ACC112 (cell line): ENCODE measurements around the gene PPT2.
"Not testable (repeated sequence)": the region's sequence is repeated elsewhere in the genome, so short reads cannot be mapped to it uniquely, and the experiment has no call there.

ENCODE experiments used
- H2AFZ ChIP-seq: fragments of 200-600 bp; sonication (generic); one replicate; pipeline ENCODE4 v1.6.0; 2017; ENCODE audit warnings: antibody characterized with exemption, low read length; ENCODE audit not compliant: unreplicated experiment
- H3K27ac ChIP-seq: fragments of 200-600 bp; sonication (generic); 2 replicates; pipeline ENCODE4 v1.5.1; 2014; ENCODE audit warnings: low read depth, mild to moderate bottlenecking, antibody characterized with exemption, low read length, moderate library complexity
- H3K27me3 ChIP-seq: fragments of 200-600 bp; sonication (generic); 2 replicates; pipeline ENCODE4 v1.6.1; 2014; ENCODE audit warnings: mild to moderate bottlenecking, antibody characterized with exemption, low read length, moderate library complexity, mixed read lengths; ENCODE audit not compliant: insufficient read depth
- H3K36me3 ChIP-seq: fragments of 200-600 bp; sonication (generic); 2 replicates; pipeline ENCODE4 v1.6.1; 2016; ENCODE audit warnings: mild to moderate bottlenecking, antibody characterized with exemption, low read length, moderate library complexity, mixed read lengths; ENCODE audit not compliant: insufficient read depth
- H3K4me1 ChIP-seq: fragments of 200-600 bp; sonication (generic); one replicate; pipeline ENCODE4 v1.6.1; 2016; ENCODE audit warnings: low read length, mixed read lengths; ENCODE audit not compliant: insufficient read depth, unreplicated experiment, control insufficient read depth
- H3K4me3 ChIP-seq: fragments of 200-600 bp; sonication (generic); 2 replicates; pipeline ENCODE4 v1.5.1; 2014; ENCODE audit warnings: mild to moderate bottlenecking, low read depth, low read length
- H3K79me2 ChIP-seq: fragments of 200-600 bp; sonication (generic); one replicate; pipeline ENCODE4 v1.6.0; 2016; ENCODE audit warnings: low read length; ENCODE audit not compliant: control insufficient read depth, unreplicated experiment, insufficient read depth

Gene PPT2

GRCh38 chr6:32184084-32184640, 30.2 kb downstream of the PPT2 start, which contains the start of gene AGER:
Gene AGER (minus strand): TSS chr6:32184253. CDS start chr6:32184222, 31 bp downstream.
- Histone ChIP-seq H3K4me1 (peaks cover 11% of the 10 kb centered on the region), H3K36me3 (peaks cover 4% of the 10 kb centered on the region; the same call in 1 of the 2 replicates)

GRCh38 chr6:32185681-32186131, 31.8 kb downstream of the PPT2 start:
- H2AFZ ChIP-seq: not testable (repeated sequence)
- peak overlapping the region; percentile 68 for H3K27ac ChIP-seq
- H3K79me2 ChIP-seq: peaks cover 19% of the 10 kb centered on the region

More at GRCh38 chr6:32184084-32184640, 30.2 kb downstream of the PPT2 start, which contains the start of gene AGER:
- Histone ChIP-seq H3K27me3 (no peaks in the 10 kb centered on the region), H3K79me2 (peaks cover 18% of the 10 kb centered on the region), H3K27ac (peak within 1 kb of the TSS; percentile 64; the same call in 1 of the 2 replicates), H3K4me3 (no peak within 1 kb of the TSS), H2AFZ (no peak within 1 kb of the TSS)

DNA sequence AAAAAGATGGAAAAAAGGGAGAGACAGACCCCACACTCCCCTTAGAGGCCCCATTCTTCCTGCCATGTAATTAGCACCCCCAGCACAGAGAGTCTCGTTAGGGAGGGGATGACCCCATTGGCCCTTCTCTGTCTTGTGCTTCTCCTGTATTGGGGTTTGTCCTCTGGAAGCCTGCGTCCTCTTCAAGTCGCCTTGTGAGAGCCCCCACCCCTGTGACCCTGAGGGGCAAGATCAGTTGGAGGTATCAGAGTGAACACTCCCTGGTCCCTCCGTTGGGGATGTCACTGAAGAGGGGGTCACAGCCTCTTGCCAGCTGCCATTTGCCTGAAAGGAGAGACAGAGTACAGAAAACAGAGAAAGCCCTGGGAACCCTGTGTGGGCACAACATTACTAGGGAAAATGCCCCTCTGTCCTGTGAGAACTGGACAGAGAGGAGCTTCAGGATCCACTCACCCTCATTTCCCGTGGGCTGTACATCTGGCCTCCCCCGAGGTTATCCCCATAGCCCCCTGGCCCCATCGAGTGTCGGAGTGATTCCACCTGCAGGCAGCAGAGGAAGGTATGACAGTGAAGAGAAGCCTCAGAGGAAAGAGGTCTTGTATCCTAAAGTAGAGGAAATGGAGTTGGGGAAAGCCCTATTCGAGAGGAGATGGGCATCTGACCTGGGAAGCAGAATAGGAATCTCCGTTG, 32.4 kb downstream of the PPT2 start:
- H3K36me3 ChIP-seq, H2AFZ ChIP-seq, H3K27me3 ChIP-seq, H3K4me3 ChIP-seq: not testable (repeated sequence)
- Histone ChIP-seq H3K4me1 (peaks cover 11% of the 10 kb centered on the region), H3K79me2 (peaks cover 19% of the 10 kb centered on the region), H3K27ac (peak overlapping the region; percentile 68)

More at GRCh38 chr6:32185681-32186131, 31.8 kb downstream of the PPT2 start:
- H3K27me3 ChIP-seq, H3K4me3 ChIP-seq, H3K36me3 ChIP-seq: not testable (repeated sequence)
- peaks cover 11% of the 10 kb centered on the region for H3K4me1 ChIP-seq

- peaks cover 4% of the 10 kb centered on the region; the same call in 1 of the 2 replicates for H3K36me3 ChIP-seq
- no peaks in the 10 kb centered on the region for H3K27me3 ChIP-seq
- H3K4me1 ChIP-seq: peaks cover 14% of the 10 kb centered on the region
- no peak overlapping the region for H3K4me3 ChIP-seq
- H3K27ac ChIP-seq: peak overlapping the region; percentile 68; the same call in 1 of the 2 replicates
- H3K79me2 ChIP-seq: peaks cover 19% of the 10 kb centered on the region
- H2AFZ ChIP-seq: no peak overlapping the region
Observed at GRCh38 chr6:32187009-32187709, 33.2 kb downstream of the PPT2 start.

DNA sequence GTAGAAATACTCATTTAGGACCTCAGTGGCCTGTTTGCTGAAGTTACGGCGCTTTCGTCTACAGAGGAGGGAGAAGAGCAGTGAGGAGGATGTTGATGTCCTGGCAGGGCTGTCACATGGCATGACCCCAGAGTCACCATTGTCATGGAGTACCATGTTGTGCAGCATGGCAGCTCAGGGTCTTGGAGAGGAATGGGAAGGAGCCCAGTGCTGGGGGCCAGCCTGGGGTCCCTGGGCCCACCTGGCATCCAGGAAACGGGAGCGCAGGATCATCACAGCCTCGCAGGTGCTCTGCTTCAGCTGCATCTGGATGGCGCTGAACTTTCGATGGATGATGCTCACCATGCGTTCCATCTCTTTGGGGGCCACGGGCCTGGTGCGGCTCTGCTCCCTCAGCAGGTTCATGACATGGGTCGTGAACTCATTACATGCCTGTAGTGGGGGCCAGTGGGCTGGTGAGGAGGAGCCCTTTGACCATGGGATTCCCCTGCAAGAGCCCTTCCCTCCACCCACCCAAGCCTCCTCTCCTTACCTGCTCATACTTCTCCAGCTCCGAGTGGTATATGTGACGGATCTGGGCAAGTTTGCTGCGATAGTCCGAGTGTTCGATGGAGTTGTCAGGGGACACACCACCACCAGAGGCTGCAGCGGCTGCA, 33.9 kb downstream of the PPT2 start:
- H2AFZ ChIP-seq, H3K27me3 ChIP-seq, H3K36me3 ChIP-seq, H3K27ac ChIP-seq: not testable (repeated sequence)
- Histone ChIP-seq H3K4me3 (peak overlapping the region; percentile 94), H3K4me1 (peaks cover 21% of the 10 kb centered on the region), H3K79me2 (peaks cover 19% of the 10 kb centered on the region)

DNA sequence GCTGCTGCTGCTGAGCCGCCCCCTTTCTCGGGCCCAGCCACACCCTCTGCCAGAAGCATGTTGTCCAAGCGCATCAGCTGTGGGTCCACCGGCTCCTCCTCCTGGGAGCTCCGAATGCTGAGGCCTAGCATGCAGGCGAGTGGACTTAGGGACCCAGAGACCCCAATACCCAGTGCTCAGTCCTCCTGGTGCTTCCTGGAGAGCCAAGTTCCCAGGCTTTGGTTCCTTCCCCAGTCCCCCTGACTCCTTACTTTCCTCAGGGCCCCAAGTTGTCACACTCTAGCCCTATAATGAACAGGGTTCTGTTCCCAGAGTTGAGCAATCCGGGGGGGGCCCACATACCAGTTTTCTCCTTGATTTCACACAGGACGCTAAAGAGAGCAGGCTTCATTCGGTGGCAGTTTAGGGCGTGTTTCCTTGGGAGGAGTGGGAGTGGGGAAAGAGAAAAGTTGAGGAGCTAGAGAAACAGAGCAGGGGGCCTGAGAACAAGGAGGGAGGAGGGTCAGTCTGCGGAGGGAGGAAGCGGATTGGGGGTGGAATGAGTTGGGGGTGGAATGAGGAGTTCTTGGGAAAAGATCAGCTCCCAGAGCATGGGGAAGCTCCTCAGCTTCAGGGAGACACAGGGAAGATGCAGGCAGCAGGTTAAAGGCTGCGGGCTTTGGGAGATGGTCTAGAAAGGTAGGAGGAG, 34.6 kb downstream of the PPT2 start:
- Histone ChIP-seq H3K4me1 (peaks cover 22% of the 10 kb centered on the region), H2AFZ (no peak overlapping the region), H3K27ac (peak overlapping the region; percentile 71), H3K36me3 (peaks cover 4% of the 10 kb centered on the region; the same call in 1 of the 2 replicates), H3K4me3 (peak overlapping the region; percentile 94), H3K27me3 (no peaks in the 10 kb centered on the region), H3K79me2 (peaks cover 19% of the 10 kb centered on the region)

GRCh38 chr6:32189069-32189741, 35.3 kb downstream of the PPT2 start:
- Histone ChIP-seq H3K27ac (peak overlapping the region; percentile 71), H3K4me1 (peaks cover 20% of the 10 kb centered on the region), H2AFZ (no peak overlapping the region)

DNA sequence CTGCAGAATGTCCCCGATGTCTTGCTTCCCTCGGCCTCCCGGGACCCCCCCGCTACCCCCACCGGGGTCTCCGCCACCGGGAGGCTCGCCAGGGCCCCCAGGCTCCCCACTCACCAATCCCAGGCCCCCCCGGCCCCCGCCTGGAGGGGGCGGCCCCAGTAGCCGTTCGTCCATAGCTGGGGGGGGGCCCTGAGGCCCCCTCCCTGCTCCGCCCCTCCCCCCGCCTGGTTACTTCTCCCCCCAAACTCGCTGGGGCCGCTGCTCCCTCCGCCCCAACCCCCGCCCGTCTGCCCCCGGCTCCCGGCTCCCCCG, 35.8 kb downstream of the PPT2 start:
- Histone ChIP-seq H2AFZ (no peak overlapping the region), H3K4me3 (peak overlapping the region; percentile 94), H3K79me2 (peaks cover 19% of the 10 kb centered on the region), H3K27ac (peak overlapping the region; percentile 71), H3K36me3 (peaks cover 4% of the 10 kb centered on the region; the same call in 1 of the 2 replicates), H3K27me3 (no peaks in the 10 kb centered on the region), H3K4me1 (peaks cover 19% of the 10 kb centered on the region)

More at GRCh38 chr6:32189069-32189741, 35.3 kb downstream of the PPT2 start:
- Histone ChIP-seq H3K36me3 (peaks cover 4% of the 10 kb centered on the region; the same call in 1 of the 2 replicates), H3K27me3 (no peaks in the 10 kb centered on the region), H3K4me3 (peak overlapping the region; percentile 94), H3K79me2 (peaks cover 19% of the 10 kb centered on the region)

DNA sequence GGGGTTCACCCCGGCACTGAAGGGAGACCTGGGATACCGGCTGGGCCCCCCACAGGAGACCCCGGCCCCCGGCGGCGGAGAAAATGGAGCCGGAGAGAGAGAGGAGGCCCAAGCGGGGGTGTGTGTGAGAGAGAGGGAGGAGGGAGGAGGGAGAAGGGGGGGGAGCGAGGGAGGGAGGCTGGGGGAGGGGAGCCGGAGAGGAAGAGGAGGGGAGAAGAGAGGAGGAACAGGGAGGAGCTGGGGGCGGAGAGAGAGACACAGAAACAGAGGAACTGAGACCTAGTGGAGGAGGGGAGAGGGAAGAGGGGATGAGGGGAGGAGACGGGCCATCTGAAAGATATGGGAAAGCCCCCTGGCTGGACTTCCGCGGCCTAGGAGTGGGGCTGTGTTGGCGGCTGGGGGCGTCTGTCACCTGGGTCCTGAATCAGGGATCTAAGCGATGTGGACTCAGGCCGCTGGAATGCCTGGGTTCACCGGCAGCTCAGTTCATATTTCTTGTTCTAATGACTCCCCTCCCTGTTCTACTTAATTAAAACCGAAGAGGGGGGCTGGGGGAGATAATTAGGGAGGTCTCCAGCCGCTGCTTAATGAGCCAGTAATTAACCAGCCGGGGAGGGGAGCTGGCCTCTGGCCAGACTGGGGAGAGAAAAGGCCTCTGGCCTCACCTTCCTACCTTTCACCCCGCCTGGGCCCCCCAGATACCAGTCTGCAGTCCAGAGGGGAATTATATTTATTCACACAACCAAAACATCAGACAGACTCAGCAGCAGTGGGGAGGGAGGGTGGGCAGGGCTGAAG, 36.3 kb downstream of the PPT2 start, which contains the start of gene PBX2:
Gene PBX2, minus strand, starts transcription at position 149 of the 798 bp plus-strand sequence. CDS start 287 bp downstream, outside the sequence.
- peak within 1 kb of the TSS; percentile 76 for H2AFZ ChIP-seq
- no peaks in the 10 kb centered on the region for H3K27me3 ChIP-seq
- H3K4me1 ChIP-seq: peaks cover 21% of the 10 kb centered on the region
- H3K79me2 ChIP-seq: peaks cover 19% of the 10 kb centered on the region
- H3K27ac ChIP-seq: peak within 1 kb of the TSS; percentile 71
- peak within 1 kb of the TSS; percentile 94 for H3K4me3 ChIP-seq
- H3K36me3 ChIP-seq: peaks cover 4% of the 10 kb centered on the region; the same call in 1 of the 2 replicates
